Spleen (tissue), 7 donors: ENCODE data around the gene TNFSF12.

Experiments
- POLR2A ChIP-seq, 3 donors: fragments of 450-650 bp; IDR thresholded peaks; one replicate each; pipeline ENCODE4 v1.5.1; 2017; ENCODE audit warnings: antibody characterized with exemption in 3 of 3, mild to moderate bottlenecking in 1 of 3
- POLR2AphosphoS5 ChIP-seq, 3 donors: sonication (generic); formaldehyde crosslinking; IDR thresholded peaks; one replicate each; pipeline ENCODE4 v1.5.1; 2017; ENCODE audit warnings: antibody characterized with exemption in 3 of 3
- TF ChIP-seq, protein P1 (sequence below), 11 experiments: fragments of 200-600 bp in 7 of 11; fragments of 450-650 bp in 4 of 11; sonication (generic) in 4 of 11; IDR thresholded peaks in 8 of 11; conservative IDR thresholded peaks in 3 of 11; 1 replicate in 7 of 11; 2 replicates in 4 of 11; pipeline versions ENCODE4 v1.4.0 to v1.8.0; 2016 to 2021; ENCODE audit warnings: antibody characterized with exemption in 11 of 11, inconsistent platforms in 4 of 11, mild to moderate bottlenecking in 1 of 11
- donor health status: DM: no; HTN: no; CAD: no; lungs with moderate emphysema.
- donor health status: DM: no; HTN: no; CAD: no.
- donor health status: DM: no; HTN: no; CAD: no.

GRCh38 chr17:7576432-7576937, 27.6 kb downstream of the TNFSF12 start:
- TF ChIP-seq, protein P1, sequence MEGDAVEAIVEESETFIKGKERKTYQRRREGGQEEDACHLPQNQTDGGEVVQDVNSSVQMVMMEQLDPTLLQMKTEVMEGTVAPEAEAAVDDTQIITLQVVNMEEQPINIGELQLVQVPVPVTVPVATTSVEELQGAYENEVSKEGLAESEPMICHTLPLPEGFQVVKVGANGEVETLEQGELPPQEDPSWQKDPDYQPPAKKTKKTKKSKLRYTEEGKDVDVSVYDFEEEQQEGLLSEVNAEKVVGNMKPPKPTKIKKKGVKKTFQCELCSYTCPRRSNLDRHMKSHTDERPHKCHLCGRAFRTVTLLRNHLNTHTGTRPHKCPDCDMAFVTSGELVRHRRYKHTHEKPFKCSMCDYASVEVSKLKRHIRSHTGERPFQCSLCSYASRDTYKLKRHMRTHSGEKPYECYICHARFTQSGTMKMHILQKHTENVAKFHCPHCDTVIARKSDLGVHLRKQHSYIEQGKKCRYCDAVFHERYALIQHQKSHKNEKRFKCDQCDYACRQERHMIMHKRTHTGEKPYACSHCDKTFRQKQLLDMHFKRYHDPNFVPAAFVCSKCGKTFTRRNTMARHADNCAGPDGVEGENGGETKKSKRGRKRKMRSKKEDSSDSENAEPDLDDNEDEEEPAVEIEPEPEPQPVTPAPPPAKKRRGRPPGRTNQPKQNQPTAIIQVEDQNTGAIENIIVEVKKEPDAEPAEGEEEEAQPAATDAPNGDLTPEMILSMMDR (IDR thresholded peaks at IDR 0.05 in 8 of 11, conservative IDR thresholded peaks at IDR 0.05 in 3 of 11), result no peak
- TF ChIP-seq POLR2A (IDR thresholded peaks at IDR 0.05) (no peak), POLR2AphosphoS5 (IDR thresholded peaks at IDR 0.05) (peak in 2 of 3 donors; percentile 35 to 46)
